PC-3 (cell line): ENCODE results near the gene MEG3. TPM values are rescaled to one million over a fixed set of nuclear protein-coding genes. Genes with fewer than 3 reads are reported as not detected.

Experiments
- ATAC-seq: fragments of 200-7000 bp; cut with Tn5 transposase; 2 replicates; pipeline ENCODE4 v1.9.1; 2020; ENCODE audit warnings: mild to moderate bottlenecking, moderate library complexity
- BruUV-seq: library from RNA; stranded (reverse); fragments of 400-500 nt; replicated peaks from 2 replicates; lab custom pipeline; 2021; lab: Mats Ljungman, UMichigan
- CTCF ChIA-PET: fragments of 300-600 bp; sonication (Branson Sonifier 250); formaldehyde crosslinking; loops from one replicate; lab custom pipeline; 2022; ENCODE audit warnings: antibody characterized with exemption; lab: Charles Lee
- POLR2A ChIA-PET: fragments of 300-600 bp; sonication (Branson Sonifier 250); formaldehyde crosslinking; loops from one replicate; lab custom pipeline; 2022; ENCODE audit warnings: antibody characterized with exemption; ENCODE audit not compliant: unreplicated experiment; lab: Charles Lee
- DNase-seq: peaks from one replicate; pipeline ENCODE4 v3.0.0-alpha.2; 2015
- H2AFZ ChIP-seq: fragments of 300-600 bp; sonication (generic); 2 replicates; pipeline ENCODE4 v1.6.0; 2016; ENCODE audit warnings: antibody characterized with exemption, low read length
- H3F3A ChIP-seq: fragments of 300-600 bp; sonication (generic); one replicate; pipeline ENCODE4 v1.6.0; 2017; ENCODE audit warnings: antibody characterized with exemption, low read length, control low read depth, mild to moderate bottlenecking; ENCODE audit not compliant: unreplicated experiment
- H3K27ac ChIP-seq: fragments of 300-600 bp; sonication (generic); 2 replicates; pipeline ENCODE4 v1.5.1; 2016; ENCODE audit warnings: mild to moderate bottlenecking, low read length
- H3K27me3 ChIP-seq: fragments of 300-600 bp; sonication (generic); 2 replicates; pipeline ENCODE4 v1.6.1; 2016; ENCODE audit warnings: low read length, mixed read lengths
- H3K36me3 ChIP-seq: fragments of 300-600 bp; sonication (generic); 2 replicates; pipeline ENCODE4 v1.6.1; 2016; ENCODE audit warnings: low read depth, mixed run types, low read length, mixed read lengths
- H3K4me1 ChIP-seq: fragments of 300-600 bp; sonication (generic); 2 replicates; pipeline ENCODE4 v1.5.1; 2016; ENCODE audit warnings: low read length; ENCODE audit not compliant: insufficient read depth
- H3K4me2 ChIP-seq: fragments of 300-600 bp; sonication (generic); 2 replicates; pipeline ENCODE4 v1.6.0; 2016; ENCODE audit warnings: low read length
- H3K4me3 ChIP-seq: fragments of 300-600 bp; sonication (generic); 2 replicates; pipeline ENCODE4 v1.5.1; 2016; ENCODE audit warnings: mild to moderate bottlenecking, low read length, mixed read lengths
- H3K79me2 ChIP-seq: fragments of 300-600 bp; sonication (generic); 2 replicates; pipeline ENCODE4 v1.6.1; 2017; ENCODE audit warnings: low read length, mixed read lengths
- H3K9ac ChIP-seq: fragments of 300-600 bp; sonication (generic); 2 replicates; pipeline ENCODE4 v1.6.0; 2016; ENCODE audit warnings: mild to moderate bottlenecking, low read length
- H3K9me2 ChIP-seq: fragments of 300-600 bp; sonication (generic); replicated peaks from 2 replicates; pipeline ENCODE4 v1.6.1; 2016; ENCODE audit warnings: mixed run types, low read length, mixed read lengths
- H3K9me3 ChIP-seq: fragments of 300-600 bp; sonication (generic); 2 replicates; pipeline ENCODE4 v1.6.1; 2016; ENCODE audit warnings: low read length, mixed read lengths
- H4K20me1 ChIP-seq: fragments of 300-600 bp; sonication (generic); 2 replicates; pipeline ENCODE4 v1.6.1; 2016; ENCODE audit warnings: low read length, mixed read lengths
- CTCF ChIP-seq: fragments of 300-600 bp; sonication (generic); conservative IDR thresholded peaks from 2 replicates; pipeline ENCODE4 v1.5.1; 2017; ENCODE audit warnings: antibody characterized with exemption, low read depth, mild to moderate bottlenecking, low read length
- EZH2 ChIP-seq: fragments of 300-600 bp; sonication (generic); IDR thresholded peaks from one replicate; pipeline ENCODE4 v1.6.1; 2017; ENCODE audit warnings: antibody characterized with exemption, mild to moderate bottlenecking, low read length; ENCODE audit not compliant: unreplicated experiment
- EZH2phosphoT487 ChIP-seq: fragments of 300-600 bp; sonication (generic); IDR thresholded peaks from 2 replicates; pipeline ENCODE4 v1.6.1; 2018; ENCODE audit warnings: mild to moderate bottlenecking, antibody characterized with exemption, low read length, borderline replicate concordance
- intact Hi-C: fragments of 100-400 bp; cut with micrococcal nuclease; formaldehyde crosslinking; loops from 2 replicates; pipeline ENCODE4 v1.9.0; 2023
- total RNA-seq: library from RNA; depleted of rRNA; stranded (reverse); fragments of >200 nt; gene quantifications from 2 replicates; pipeline ENCODE4 v1.2.3, GENCODE V29; 2014

Gene MEG3
- total RNA-seq, 1 experiment from 2014 or later = not detected

- Histone ChIP-seq H3K4me1 (no peaks in the 10 kb centered on the region), H3K9ac (no peak overlapping the region), H3K27ac (no peak overlapping the region), H3K36me3 (no peaks in the 10 kb centered on the region), H3K79me2 (no peaks in the 10 kb centered on the region), H3F3A (no peaks in the 10 kb centered on the region), H3K4me2 (no peak overlapping the region), H2AFZ (no peak overlapping the region), H3K4me3 (no peak overlapping the region), H3K9me3 (no peaks in the 10 kb centered on the region), H3K9me2 (no peaks in the 10 kb centered on the region), H3K27me3 (no peaks in the 10 kb centered on the region), H4K20me1 (no peaks in the 10 kb centered on the region)
- ATAC-seq = no peak
- BruUV-seq = no TSS peak
- no peak for TF ChIP-seq EZH2
- no peak for TF ChIP-seq EZH2phosphoT487
- no peak for TF ChIP-seq CTCF
- POLR2A ChIA-PET = no interaction called here
- DNase-seq = no peak
- intact Hi-C loops = no loop called here
- CTCF ChIA-PET = no interaction called here
These were observed 47.2 kb downstream of the MEG3 start for GRCh38 chr14:100873096-100873482.

GRCh38 chr14:100874051-100874410, 48.1 kb downstream of the MEG3 start:
- no peak for TF ChIP-seq EZH2phosphoT487
- no peak for TF ChIP-seq EZH2
- no peak for TF ChIP-seq CTCF
- Histone ChIP-seq H3K4me3 (no peak overlapping the region), H3K36me3 (no peaks in the 10 kb centered on the region), H3K27me3 (no peaks in the 10 kb centered on the region), H3F3A (no peaks in the 10 kb centered on the region), H4K20me1 (no peaks in the 10 kb centered on the region), H3K9ac (no peak overlapping the region), H3K79me2 (no peaks in the 10 kb centered on the region), H3K27ac (no peak overlapping the region), H3K9me3 (no peaks in the 10 kb centered on the region), H3K4me2 (no peak overlapping the region), H3K9me2 (no peaks in the 10 kb centered on the region), H3K4me1 (no peaks in the 10 kb centered on the region), H2AFZ (no peak overlapping the region)
- intact Hi-C loops = no loop called here
- ATAC-seq = no peak
- BruUV-seq = no TSS peak
- POLR2A ChIA-PET = no interaction called here
- CTCF ChIA-PET = no interaction called here
- no peak for DNase-seq

GRCh38 chr14:100874411-100875091, 48.6 kb downstream of the MEG3 start:
- no peak overlapping the region for H3K4me2 ChIP-seq
- no peak overlapping the region for H3K27ac ChIP-seq
- no peaks in the 10 kb centered on the region for H3K4me1 ChIP-seq
- H3K9me2 ChIP-seq = no peaks in the 10 kb centered on the region
- ATAC-seq (no peak), DNase-seq (no peak)
- TF ChIP-seq CTCF (no peak), EZH2phosphoT487 (no peak), EZH2 (no peak)
- no peak overlapping the region for H2AFZ ChIP-seq
- no peaks in the 10 kb centered on the region for H3K36me3 ChIP-seq
- H3K9me3 ChIP-seq = no peaks in the 10 kb centered on the region
- H3K27me3 ChIP-seq = no peaks in the 10 kb centered on the region
- H3K4me3 ChIP-seq = no peak overlapping the region
- no peak overlapping the region for H3K9ac ChIP-seq
- no peaks in the 10 kb centered on the region for H4K20me1 ChIP-seq
- H3F3A ChIP-seq = no peaks in the 10 kb centered on the region
- BruUV-seq = no TSS peak
- ChIA-PET CTCF (no interaction called here), POLR2A (no interaction called here)
- intact Hi-C loops = no loop called here
- H3K79me2 ChIP-seq = no peaks in the 10 kb centered on the region
